ENCODE results near the gene ZNF749. TPM values are rescaled to one million over a fixed set of nuclear protein-coding genes. Genes with fewer than 3 reads are reported as not detected.
A peak's percentile ranks its signal among the peaks of the same experiment; 100 is the strongest.

Gene ZNF749
- polyA plus RNA-seq (2013, experiment 1 of 2; ENCODE audit: insufficient read length): 3.4 TPM
- polyA plus RNA-seq (2013, experiment 2 of 2; ENCODE audit: insufficient read length): 2.4 TPM

DNA sequence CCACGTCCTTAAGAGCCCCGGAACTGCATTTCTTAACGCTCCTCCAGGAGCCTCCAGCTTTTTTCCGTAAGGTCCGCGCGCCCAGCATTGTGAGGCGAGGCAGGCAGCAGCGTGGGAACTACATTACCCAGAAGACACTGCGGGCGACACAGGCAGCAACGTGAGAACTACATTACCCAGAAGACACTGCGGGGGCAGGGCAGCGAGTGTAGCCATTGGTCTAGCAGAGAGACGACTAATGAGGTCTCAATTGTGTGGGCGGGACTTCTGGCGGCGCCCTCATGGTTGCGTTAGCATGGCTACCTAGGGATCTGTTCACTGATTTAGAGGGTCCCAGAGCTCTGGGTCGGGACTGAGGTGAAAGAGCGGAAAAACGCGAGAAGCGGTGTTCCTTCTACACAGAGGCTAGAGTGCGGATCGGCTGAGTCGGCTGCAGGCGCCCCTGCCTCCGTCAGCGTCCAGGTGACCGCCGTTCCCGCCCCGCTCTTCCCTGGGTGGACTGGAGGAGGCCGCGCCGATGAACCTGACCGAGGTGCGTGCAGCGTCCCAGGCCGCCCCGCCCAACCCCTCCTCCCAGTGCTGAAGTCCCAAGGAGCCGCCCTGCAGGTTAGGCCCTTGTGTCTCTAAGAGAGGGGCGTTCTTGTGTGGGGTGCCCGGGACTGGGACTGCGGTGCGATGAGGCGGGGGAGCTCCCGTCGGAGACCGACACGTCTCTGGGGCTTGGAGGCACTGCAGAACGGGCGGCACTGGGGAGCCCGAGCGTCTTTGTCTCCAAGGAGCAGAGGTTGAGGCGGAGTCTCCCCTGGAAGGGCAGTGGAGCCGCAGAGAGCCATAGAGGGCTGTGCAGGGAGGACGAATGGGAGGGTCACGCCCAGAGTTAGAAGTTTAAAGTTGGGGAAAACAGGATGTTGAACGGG is at the start of gene ZNF749:
ZNF749 (plus strand) TSS at position 264 of the 917 bp plus-strand sequence; CDS start at position 518, 254 bp downstream.
- peak; percentile 98 for DNase-seq

DNA sequence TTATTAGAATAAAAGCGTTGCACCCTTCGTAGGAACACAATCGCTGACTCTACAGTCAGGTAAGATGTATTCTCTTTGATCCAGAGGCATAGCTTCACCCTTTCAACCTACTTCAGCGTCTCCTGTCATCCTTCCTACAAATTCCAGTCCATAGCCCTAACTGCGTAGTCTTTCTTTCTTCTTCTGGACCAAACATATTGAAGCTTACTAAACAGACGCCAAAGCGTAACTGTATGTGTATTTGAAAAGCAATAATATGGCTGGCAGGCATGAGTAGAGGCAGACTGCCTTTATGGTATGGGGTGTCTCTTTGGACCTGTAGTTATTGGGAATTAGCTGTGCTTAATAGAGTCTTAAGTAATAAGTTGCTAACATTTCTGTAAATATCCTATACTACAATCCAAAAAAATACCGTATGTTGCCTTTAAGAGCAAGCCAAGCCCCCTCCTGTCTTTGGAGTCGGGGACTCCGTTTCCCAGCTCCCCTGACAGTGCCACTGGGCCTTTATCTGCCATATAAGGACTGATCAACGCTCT is 45.9 kb upstream of the ZNF749 start:
- no peak for DNase-seq

- peak; percentile 100 for DNase-seq
Observed at GRCh38 chr19:57389730-57390598, 45.2 kb upstream of the ZNF749 start, which contains the start of gene ZNF548. Gene ZNF548, plus strand, starts transcription at chr19:57389854. Its CDS starts 246 bp downstream, at chr19:57390100.

DNA sequence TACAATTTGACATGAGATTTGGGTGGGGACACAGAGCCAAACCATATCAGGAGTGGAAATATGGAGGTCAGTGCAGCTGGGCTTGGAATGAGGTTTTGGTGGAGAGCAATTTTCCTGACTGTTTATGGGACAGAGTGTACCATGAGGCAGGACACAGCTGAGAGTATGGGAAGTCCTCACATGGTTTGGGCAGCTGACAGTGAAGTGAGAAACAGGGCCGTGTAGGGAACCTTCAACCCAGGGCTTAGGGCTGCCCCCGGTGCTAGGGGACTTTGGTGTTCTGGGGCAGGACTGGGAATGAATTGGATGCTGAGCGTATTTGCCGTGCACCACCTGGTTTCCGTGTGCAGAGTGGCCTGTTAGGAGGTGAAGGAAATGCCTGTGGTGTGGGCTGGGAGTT is 39.4 kb upstream of the ZNF749 start:
- DNase-seq: no peak

GRCh38 chr19:57398868-57399267 is 36.3 kb upstream of the ZNF749 start:
- DNase-seq: no peak

GRCh38 chr19:57403737-57404563 is 31.2 kb upstream of the ZNF749 start:
- DNase-seq: no peak

DNA sequence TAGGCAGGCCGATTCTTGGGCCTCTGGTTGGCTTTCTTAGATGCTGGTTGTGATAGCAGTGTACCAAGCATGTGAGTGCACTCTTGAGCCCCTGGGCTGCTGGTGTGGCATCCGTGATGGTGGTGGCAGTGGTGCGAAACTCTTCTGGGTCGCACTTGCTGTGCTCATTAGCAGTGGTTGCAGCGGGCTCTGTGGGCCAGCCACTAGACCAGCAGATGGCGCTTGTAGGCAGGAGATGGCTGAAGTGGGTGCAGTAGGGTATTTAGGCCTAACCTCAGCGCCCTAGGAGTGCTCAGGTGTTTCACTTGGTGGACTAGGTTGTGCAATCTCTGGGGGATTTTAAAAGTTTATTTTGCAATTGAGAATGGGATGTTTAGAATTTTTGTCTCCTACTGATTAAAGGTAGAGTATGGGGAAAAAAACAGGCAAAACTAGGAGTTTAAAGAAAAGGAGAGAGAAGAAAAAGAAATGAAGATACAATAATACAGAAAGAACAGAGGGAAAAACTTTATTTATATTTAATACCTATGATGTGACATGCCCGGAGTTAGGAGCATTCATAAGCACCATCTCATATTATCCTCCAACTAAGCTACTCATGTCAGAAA is 28.5 kb upstream of the ZNF749 start:
- DNase-seq: peak; percentile 36

DNA sequence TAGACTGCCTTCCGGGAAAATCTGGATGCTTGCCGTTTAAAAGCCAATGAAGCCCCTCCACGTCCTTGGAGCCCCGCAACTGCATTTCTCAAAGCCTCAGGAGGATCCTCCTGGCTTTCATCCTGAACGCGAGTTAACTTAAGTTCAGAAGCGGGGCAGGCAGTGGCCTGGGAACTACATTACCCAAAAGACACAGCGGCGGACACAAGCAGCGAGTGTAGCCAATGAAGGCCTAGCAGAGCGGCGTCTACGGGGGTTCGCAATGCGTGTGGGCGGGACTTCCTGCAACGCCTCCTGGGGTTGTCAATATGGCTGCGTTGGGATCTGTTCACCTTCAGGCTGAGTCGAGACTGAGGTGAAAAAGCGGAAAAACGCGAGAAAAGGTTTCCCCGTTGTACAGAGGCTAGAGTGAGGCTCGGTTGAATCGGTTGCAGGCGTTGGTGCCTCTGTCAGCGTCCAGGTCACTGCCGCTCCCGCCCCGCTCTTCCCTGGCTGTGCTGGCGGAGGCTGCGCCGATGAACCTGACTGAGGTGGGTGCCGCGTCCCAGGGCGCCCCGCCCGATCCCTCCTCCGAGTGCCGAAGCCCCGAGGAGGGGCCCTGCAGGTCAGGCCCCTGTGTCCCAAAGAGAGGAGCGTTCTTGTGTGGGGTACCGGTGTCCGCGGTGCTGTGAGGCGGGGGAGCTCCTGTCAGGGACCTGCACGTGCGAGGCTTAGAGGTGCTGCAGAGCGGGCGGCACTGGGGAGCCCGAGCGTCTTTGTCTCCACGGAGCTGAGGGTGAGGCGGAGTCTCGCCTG is 24.1 kb upstream of the ZNF749 start, which contains the start of gene ZNF17:
ZNF17 (plus strand) TSS at position 285 of the 795 bp plus-strand sequence. CDS start 2,455 bp downstream, outside the sequence.
- DNase-seq: peak; percentile 92

DNA sequence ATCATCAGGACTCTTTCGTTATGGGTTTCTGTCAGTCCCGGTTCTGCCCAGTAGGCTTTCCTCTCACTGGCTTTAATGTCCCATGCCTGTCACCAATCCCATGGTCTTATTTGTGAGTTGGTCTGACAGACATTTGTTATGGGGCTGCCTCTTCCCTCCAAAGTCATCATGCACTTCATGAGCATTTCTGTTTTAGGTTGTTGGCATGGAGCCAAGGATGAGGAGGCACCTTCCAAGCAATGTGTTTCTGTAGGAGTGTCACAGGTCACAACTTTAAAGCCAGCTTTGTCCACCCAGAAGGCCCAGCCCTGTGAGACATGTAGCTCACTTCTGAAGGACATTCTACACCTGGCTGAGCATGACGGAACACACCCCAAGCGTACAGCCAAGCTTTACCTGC is 15.7 kb upstream of the ZNF749 start:
- DNase-seq: no peak

GRCh38 chr19:57421037-57421436 is 14.1 kb upstream of the ZNF749 start:
- no peak for DNase-seq

GRCh38 chr19:57434386-57435061 is 601 bp upstream of the ZNF749 start:
- no peak for DNase-seq

GRCh38 chr19:57436417-57436816 is 1.3 kb downstream of the ZNF749 start:
- no peak for DNase-seq

DNA sequence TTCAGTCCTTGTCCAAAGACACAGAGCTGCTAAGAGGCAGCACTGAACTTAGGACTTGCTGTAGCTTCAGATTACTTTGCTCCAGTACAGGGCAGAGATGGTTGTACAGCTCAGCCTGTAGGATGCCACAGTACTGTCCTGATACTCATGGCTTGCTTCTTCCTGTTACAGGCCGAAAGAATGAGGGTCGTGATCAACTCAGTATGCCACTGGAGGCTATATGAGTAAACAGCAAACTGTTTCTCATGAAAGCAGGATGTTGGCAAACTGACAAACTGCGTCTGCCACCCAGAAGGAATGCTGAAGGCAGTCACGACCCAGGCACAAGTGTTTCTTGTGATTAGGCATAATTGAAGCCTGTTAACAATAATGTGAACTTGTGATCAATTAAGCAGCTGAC is 2.8 kb downstream of the ZNF749 start:
- DNase-seq: no peak

- DNase-seq: no peak
Observed at GRCh38 chr19:57438925-57439324, 3.8 kb downstream of the ZNF749 start.

GRCh38 chr19:57441979-57442752 is 7.0 kb downstream of the ZNF749 start:
- no peak for DNase-seq

DNA sequence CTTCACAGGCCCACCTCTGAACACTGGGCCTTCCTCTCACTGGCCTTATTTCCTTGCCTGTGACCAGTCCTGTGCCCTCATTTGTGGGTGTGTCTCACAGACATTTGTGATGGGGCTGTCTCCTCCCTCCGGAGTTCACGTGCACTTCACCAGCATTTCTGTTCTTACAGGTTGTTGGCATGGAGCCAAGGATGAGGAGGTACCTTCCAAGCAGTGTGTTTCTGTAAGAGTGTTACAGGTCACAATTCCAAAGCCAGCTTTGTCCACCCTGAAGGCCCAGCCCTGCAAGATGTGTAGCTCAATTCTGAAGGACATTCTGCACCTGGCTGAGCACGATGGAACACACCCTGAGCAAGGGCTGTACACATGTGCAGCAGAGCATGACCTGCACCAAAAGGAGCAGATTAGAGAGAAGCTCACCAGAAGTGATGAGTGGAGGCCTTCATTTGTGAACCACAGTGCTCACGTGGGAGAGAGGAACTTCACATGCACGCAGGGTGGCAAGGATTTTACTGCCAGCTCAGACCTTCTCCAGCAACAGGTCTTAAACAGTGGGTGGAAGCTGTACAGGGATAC is 8.1 kb downstream of the ZNF749 start:
- DNase-seq: no peak

DNA sequence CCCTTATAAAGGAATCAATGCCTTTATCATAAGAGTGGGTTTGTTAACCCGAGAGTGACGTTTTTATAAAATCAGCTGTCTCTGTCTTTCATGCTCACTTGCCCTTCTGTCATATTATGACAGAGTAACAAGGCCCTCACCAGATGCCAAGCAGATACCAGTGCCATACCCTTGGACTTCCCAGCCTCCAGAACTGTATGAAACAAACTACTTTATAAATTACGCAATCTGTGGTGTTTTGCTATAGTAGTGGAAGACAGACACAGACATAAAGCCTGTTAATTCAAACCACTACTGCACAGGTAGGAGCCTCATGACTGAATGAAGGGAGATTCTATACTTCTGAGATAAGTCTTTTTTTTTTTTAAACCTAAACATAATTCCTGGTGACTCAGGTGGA is 17.2 kb downstream of the ZNF749 start:
- DNase-seq: no peak

- DNase-seq: peak; percentile 23
Observed at GRCh38 chr19:57465680-57466381, 30.7 kb downstream of the ZNF749 start.
